Measurements from ENCODE around the gene TRRAP. TPM values are rescaled to one million over a fixed set of nuclear protein-coding genes. Genes with fewer than 3 reads are reported as not detected.

The TRRAP gene
- 24.7 TPM for polyA plus RNA-seq
- long read RNA-seq, donor 1, result 0 reads
- long read RNA-seq, donor 2, partial matches to known transcripts, result 18 of 18 reads
- long read RNA-seq, donor 2, other reads (novel, unspliced or antisense), result 0 of 18 reads
- long read RNA-seq, donor 3, result 0 reads
- long read RNA-seq, donor 4, result 0 reads
- long read RNA-seq, donor 5, result 0 reads
- long read RNA-seq, donor 6, result 0 reads
- long read RNA-seq, donor 7, result 0 reads
- long read RNA-seq, donor 8, result 0 reads
- long read RNA-seq, donor 9, partial matches to known transcripts, result 10 of 10 reads
- long read RNA-seq, donor 9, other reads (novel, unspliced or antisense), result 0 of 10 reads
- long read RNA-seq, donor 10, partial matches to known transcripts, result 11 of 11 reads
- long read RNA-seq, donor 10, other reads (novel, unspliced or antisense), result 0 of 11 reads
- long read RNA-seq, donor 11, result 0 reads

- peak within 1 kb of the TSS; percentile 40 for H3K27ac ChIP-seq (ENCODE audit: low read length)
- peaks cover 3% of the 10 kb centered on the region for H3K4me1 ChIP-seq (ENCODE audit: control insufficient read depth, insufficient read depth, low read length)
- no peaks in the 10 kb centered on the region for H3K9me3 ChIP-seq (ENCODE audit: control insufficient read depth, low read depth, low read length)
- peak within 1 kb of the TSS; percentile 95 for H3K4me3 ChIP-seq (ENCODE audit: low read length)
- H3K36me3 ChIP-seq (ENCODE audit: control insufficient read depth, insufficient read depth, low read length), result peaks cover 20% of the 10 kb centered on the region
- DNase-seq, result peak; percentile 60 to 87
- no CpG with 5 or more reads among the region's 113 CpGs for WGBS (ENCODE audit: insufficient coverage, low lambda C conversion rate)
- peaks cover 3% of the 10 kb centered on the region for H3K27me3 ChIP-seq (ENCODE audit: control insufficient read depth, insufficient read depth, low read length)
Measured at GRCh38 chr7:98878365-98879197, at the start of gene TRRAP. Gene TRRAP (plus strand): TSS chr7:98878532. CDS start chr7:98881151, 2,619 bp downstream.

GRCh38 chr7:98830972-98831548 is 47.3 kb upstream of the TRRAP start:
- DNase-seq, result no peak
- no CpG with 5 or more reads among the region's 2 CpGs for WGBS (ENCODE audit: insufficient coverage, low lambda C conversion rate)
- no peak overlapping the region for H3K27ac ChIP-seq (ENCODE audit: low read length)
- no peaks in the 10 kb centered on the region for H3K36me3 ChIP-seq (ENCODE audit: control insufficient read depth, insufficient read depth, low read length)
- no peak overlapping the region for H3K4me3 ChIP-seq (ENCODE audit: low read length)
- no peaks in the 10 kb centered on the region for H3K27me3 ChIP-seq (ENCODE audit: control insufficient read depth, insufficient read depth, low read length)
- H3K9me3 ChIP-seq (ENCODE audit: control insufficient read depth, low read depth, low read length), result no peaks in the 10 kb centered on the region
- H3K4me1 ChIP-seq (ENCODE audit: control insufficient read depth, insufficient read depth, low read length), result no peaks in the 10 kb centered on the region

GRCh38 chr7:98831641-98832221 is 46.6 kb upstream of the TRRAP start:
- no peaks in the 10 kb centered on the region for H3K4me1 ChIP-seq (ENCODE audit: control insufficient read depth, insufficient read depth, low read length)
- H3K27ac ChIP-seq (ENCODE audit: low read length), result no peak overlapping the region
- H3K27me3 ChIP-seq (ENCODE audit: control insufficient read depth, insufficient read depth, low read length), result no peaks in the 10 kb centered on the region
- no CpG with 5 or more reads among the region's 8 CpGs for WGBS (ENCODE audit: insufficient coverage, low lambda C conversion rate)
- H3K4me3 ChIP-seq (ENCODE audit: low read length), result no peak overlapping the region
- H3K36me3 ChIP-seq (ENCODE audit: control insufficient read depth, insufficient read depth, low read length), result no peaks in the 10 kb centered on the region
- H3K9me3 ChIP-seq (ENCODE audit: control insufficient read depth, low read depth, low read length), result no peaks in the 10 kb centered on the region
- DNase-seq, result no peak

- Histone ChIP-seq H3K36me3 (ENCODE audit: control insufficient read depth, insufficient read depth, low read length) (no peaks in the 10 kb centered on the region), H3K4me1 (ENCODE audit: control insufficient read depth, insufficient read depth, low read length) (no peaks in the 10 kb centered on the region), H3K4me3 (ENCODE audit: low read length) (no peak overlapping the region), H3K9me3 (ENCODE audit: control insufficient read depth, low read depth, low read length) (no peaks in the 10 kb centered on the region), H3K27ac (ENCODE audit: low read length) (no peak overlapping the region), H3K27me3 (ENCODE audit: control insufficient read depth, insufficient read depth, low read length) (no peaks in the 10 kb centered on the region)
- no CpG with 5 or more reads among the region's 2 CpGs for WGBS (ENCODE audit: insufficient coverage, low lambda C conversion rate)
- no peak for DNase-seq
Measured at GRCh38 chr7:98833022-98833421, 45.3 kb upstream of the TRRAP start.

- no peaks in the 10 kb centered on the region for H3K36me3 ChIP-seq (ENCODE audit: control insufficient read depth, insufficient read depth, low read length)
- H3K4me1 ChIP-seq (ENCODE audit: control insufficient read depth, insufficient read depth, low read length), result no peaks in the 10 kb centered on the region
- no peak for DNase-seq
- no peaks in the 10 kb centered on the region for H3K9me3 ChIP-seq (ENCODE audit: control insufficient read depth, low read depth, low read length)
- no peak overlapping the region for H3K27ac ChIP-seq (ENCODE audit: low read length)
- H3K27me3 ChIP-seq (ENCODE audit: control insufficient read depth, insufficient read depth, low read length), result no peaks in the 10 kb centered on the region
- H3K4me3 ChIP-seq (ENCODE audit: low read length), result no peak overlapping the region
- WGBS (ENCODE audit: insufficient coverage, low lambda C conversion rate), result no CpG with 5 or more reads among the region's 8 CpGs
Measured at GRCh38 chr7:98834949-98835348, 43.4 kb upstream of the TRRAP start.

DNA sequence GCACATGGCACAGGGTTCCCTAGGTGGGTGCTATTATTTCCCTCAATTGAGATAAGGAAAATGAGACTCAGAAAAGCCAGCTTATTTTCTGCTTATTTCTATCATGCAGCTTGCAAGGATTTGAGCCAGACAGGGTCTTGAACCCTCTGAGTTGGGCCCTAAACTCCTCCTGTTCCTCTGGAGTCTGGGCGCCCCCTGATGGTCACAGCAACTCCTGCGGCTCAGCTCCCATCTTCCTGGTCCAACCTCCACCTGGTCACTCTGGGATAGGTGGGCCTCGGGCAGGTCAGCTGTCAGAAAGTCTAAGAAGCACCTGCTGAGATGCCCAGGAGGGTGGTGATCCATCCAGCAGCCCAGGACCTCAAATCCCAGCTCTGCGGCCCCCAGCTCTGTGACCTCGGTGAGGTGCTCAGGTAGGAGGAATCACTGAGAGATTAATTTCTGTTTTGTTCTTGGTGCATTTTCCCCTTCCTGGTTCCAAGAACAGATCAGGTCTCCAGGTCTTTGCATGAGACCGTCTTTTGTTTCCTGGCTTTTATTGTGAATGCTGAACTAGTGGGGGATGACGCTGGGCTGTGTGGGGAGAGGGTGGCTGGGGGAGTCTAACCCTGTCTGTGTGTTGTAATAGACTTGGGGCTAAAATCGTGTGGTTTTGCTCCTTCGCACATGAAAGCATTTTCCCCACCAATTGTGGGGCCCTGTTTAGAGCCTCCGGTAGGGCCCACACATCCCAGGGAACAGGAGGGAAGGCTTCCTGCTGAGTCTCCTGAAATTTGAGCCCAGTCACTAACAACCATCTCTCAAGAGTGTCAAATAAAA is 41.3 kb upstream of the TRRAP start:
- no peaks in the 10 kb centered on the region for H3K36me3 ChIP-seq (ENCODE audit: control insufficient read depth, insufficient read depth, low read length)
- no peak overlapping the region for H3K4me3 ChIP-seq (ENCODE audit: low read length)
- no peak overlapping the region for H3K27ac ChIP-seq (ENCODE audit: low read length)
- DNase-seq, result peak in 1 of 2 donors; percentile 18
- 18% methylated on average over 2 of the region's 10 CpGs for WGBS (ENCODE audit: insufficient coverage, low lambda C conversion rate)
- no peaks in the 10 kb centered on the region for H3K9me3 ChIP-seq (ENCODE audit: control insufficient read depth, low read depth, low read length)
- no peaks in the 10 kb centered on the region for H3K4me1 ChIP-seq (ENCODE audit: control insufficient read depth, insufficient read depth, low read length)
- H3K27me3 ChIP-seq (ENCODE audit: control insufficient read depth, insufficient read depth, low read length), result peaks cover 3% of the 10 kb centered on the region

GRCh38 chr7:98837630-98837972 is 40.7 kb upstream of the TRRAP start:
- DNase-seq, result no peak
- peaks cover 3% of the 10 kb centered on the region for H3K27me3 ChIP-seq (ENCODE audit: control insufficient read depth, insufficient read depth, low read length)
- H3K4me1 ChIP-seq (ENCODE audit: control insufficient read depth, insufficient read depth, low read length), result no peaks in the 10 kb centered on the region
- no peak overlapping the region for H3K27ac ChIP-seq (ENCODE audit: low read length)
- no peaks in the 10 kb centered on the region for H3K9me3 ChIP-seq (ENCODE audit: control insufficient read depth, low read depth, low read length)
- no peak overlapping the region for H3K4me3 ChIP-seq (ENCODE audit: low read length)
- H3K36me3 ChIP-seq (ENCODE audit: control insufficient read depth, insufficient read depth, low read length), result no peaks in the 10 kb centered on the region
- WGBS (ENCODE audit: insufficient coverage, low lambda C conversion rate), result no CpG with 5 or more reads among the region's 5 CpGs

DNA sequence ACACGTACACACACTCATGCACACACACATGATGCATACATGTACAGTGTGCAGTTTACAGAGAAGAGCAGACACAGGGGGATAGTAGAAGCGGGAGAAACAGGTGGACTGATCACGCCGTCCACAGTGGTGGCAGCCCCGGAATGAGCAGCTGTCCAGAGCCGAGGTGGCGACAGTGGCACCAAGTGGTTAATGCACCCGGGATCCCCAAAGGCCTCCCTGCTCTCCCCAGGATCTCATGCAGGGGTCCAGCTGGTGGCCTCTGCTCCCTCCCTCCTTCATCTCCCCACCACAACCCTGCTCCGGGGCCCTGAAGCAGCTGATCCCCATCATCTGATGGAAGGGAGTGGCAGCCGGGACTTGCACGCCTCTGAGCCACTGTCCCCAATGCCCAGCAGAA is 38.2 kb upstream of the TRRAP start:
- H3K4me1 ChIP-seq (ENCODE audit: control insufficient read depth, insufficient read depth, low read length), result no peaks in the 10 kb centered on the region
- no peak overlapping the region for H3K27ac ChIP-seq (ENCODE audit: low read length)
- no CpG with 5 or more reads among the region's 11 CpGs for WGBS (ENCODE audit: insufficient coverage, low lambda C conversion rate)
- no peaks in the 10 kb centered on the region for H3K9me3 ChIP-seq (ENCODE audit: control insufficient read depth, low read depth, low read length)
- no peak for DNase-seq
- no peaks in the 10 kb centered on the region for H3K36me3 ChIP-seq (ENCODE audit: control insufficient read depth, insufficient read depth, low read length)
- H3K27me3 ChIP-seq (ENCODE audit: control insufficient read depth, insufficient read depth, low read length), result peaks cover 3% of the 10 kb centered on the region
- H3K4me3 ChIP-seq (ENCODE audit: low read length), result no peak overlapping the region

DNA sequence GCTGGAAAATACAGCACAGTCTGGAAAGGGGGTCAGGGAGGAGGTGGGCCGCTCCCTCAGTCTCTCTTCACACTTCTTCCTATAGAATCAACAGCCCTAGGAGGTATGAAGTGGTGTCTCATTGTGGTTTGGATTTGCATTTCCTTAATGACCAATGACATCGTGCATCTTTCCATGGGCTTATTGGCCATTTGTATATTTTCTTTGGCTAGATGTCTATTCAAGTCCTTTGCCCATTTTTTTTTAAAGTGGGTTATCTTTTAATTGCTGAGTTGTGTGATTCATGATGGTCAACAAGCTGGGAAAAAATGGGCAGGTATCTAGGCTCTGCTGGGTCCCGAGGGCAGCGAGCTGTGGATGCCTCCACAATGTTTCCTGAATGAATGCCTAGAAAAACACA is 37.6 kb upstream of the TRRAP start:
- 60% methylated on average over 1 of the region's 4 CpGs for WGBS (ENCODE audit: insufficient coverage, low lambda C conversion rate)
- H3K27ac ChIP-seq (ENCODE audit: low read length), result no peak overlapping the region
- H3K36me3 ChIP-seq (ENCODE audit: control insufficient read depth, insufficient read depth, low read length), result no peaks in the 10 kb centered on the region
- no peaks in the 10 kb centered on the region for H3K9me3 ChIP-seq (ENCODE audit: control insufficient read depth, low read depth, low read length)
- DNase-seq, result no peak
- no peak overlapping the region for H3K4me3 ChIP-seq (ENCODE audit: low read length)
- H3K27me3 ChIP-seq (ENCODE audit: control insufficient read depth, insufficient read depth, low read length), result peaks cover 3% of the 10 kb centered on the region
- H3K4me1 ChIP-seq (ENCODE audit: control insufficient read depth, insufficient read depth, low read length), result no peaks in the 10 kb centered on the region
